ENCODE results near the gene CEP70. TPM values are rescaled to one million over a fixed set of nuclear protein-coding genes. Genes with fewer than 3 reads are reported as not detected.

CEP70 gene, protein sequence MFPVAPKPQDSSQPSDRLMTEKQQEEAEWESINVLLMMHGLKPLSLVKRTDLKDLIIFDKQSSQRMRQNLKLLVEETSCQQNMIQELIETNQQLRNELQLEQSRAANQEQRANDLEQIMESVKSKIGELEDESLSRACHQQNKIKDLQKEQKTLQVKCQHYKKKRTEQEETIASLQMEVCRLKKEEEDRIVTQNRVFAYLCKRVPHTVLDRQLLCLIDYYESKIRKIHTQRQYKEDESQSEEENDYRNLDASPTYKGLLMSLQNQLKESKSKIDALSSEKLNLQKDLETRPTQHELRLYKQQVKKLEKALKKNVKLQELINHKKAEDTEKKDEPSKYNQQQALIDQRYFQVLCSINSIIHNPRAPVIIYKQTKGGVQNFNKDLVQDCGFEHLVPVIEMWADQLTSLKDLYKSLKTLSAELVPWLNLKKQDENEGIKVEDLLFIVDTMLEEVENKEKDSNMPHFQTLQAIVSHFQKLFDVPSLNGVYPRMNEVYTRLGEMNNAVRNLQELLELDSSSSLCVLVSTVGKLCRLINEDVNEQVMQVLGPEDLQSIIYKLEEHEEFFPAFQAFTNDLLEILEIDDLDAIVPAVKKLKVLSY
- total RNA-seq: 10.9 and 13.1 TPM in 2 replicates

DNA sequence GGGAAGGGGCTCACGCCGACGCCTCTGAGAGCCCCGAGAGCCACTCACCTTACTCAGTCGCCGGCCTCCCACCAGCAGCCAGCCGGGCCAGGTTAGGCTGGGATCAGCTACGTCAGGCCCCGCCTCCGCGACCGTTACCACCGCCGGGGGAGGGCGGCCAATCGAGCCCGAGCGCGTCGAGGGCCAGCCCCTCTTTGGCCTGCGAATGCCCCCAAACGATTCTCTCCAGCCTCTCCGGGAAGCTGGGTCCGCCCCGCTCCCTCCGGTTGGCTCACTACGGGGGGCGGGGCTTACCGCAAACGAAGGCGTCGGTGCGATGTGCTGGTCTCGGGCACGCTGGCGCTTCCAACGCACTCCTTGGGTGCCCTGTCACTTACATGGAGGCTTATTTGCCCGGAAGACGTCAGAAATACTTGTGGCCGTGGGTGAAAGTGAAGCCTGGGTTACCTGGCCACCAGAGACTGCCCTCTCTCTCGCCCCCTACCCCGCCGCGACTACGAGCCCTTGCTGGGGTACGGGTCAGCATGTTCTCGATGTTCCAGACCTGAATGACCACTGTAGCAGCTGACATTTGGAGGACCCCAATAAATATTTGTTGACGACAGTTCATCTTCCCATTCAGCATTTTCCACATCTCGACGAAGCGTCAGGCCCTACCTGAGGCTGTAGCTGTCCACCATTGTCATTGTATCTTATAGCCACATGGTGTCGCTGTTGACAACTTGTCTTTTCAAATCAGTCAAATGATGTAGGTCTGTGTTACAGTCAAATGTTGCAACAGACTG lies at the start of gene CEP70:
CEP70 (minus strand) TSS at position 111 of the 785 bp plus-strand sequence. CDS start 21,333 bp downstream, outside the sequence.

DNA sequence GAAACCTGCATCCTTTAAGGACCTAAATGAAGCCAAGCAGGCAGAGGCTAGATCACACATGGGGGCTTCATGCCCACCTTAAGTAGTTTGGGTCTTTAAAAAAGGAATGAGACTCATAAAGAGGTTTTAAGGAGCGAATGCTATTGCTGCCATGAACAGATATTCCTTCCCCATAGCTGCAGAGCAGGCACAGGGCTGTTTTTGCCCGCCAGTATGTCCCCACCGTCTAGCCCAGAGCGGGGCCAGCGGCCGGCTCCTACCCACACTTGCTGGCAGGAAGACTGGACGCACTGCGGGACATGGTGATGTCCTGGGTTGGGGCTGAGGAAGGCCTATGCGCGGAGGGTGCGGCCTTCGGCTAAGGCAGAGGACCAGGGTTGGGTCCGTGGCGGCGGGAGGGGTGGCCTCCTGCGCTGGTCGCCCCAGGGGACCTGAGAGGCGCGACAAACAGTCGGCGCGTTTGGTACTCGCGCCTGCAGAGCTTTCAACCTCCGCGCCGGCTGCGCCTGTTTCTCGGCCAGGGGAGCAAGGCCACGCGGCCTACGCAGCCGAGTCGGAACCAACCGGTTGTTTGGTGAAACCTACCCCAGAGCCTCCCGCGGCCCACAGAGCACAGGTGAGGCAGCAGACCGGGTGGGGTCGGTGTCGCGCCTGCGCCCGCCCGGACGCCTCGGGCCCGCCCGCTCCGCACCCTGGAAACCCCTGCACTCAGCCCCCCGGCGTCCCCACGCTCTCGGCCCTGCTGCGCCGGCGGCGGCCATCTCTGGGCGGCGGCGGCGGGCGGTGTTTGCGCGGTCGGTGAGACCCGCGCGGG lies 14.5 kb upstream of the CEP70 start, which contains the start of gene FAIM:
FAIM (plus strand) TSS at position 450 of the 814 bp plus-strand sequence. CDS start 10,956 bp downstream, outside the sequence.

Other genes starting within 250 kb of the CEP70 start
- gene MRAS, start 245.7 kb downstream of the CEP70 start, total RNA-seq: 2.6 and 6.2 TPM in 2 replicates
- 0.65 and 1.5 TPM in 2 replicates for gene ESYT3, start 159.6 kb downstream of the CEP70 start, total RNA-seq
- gene FAIM, start 14.5 kb upstream of the CEP70 start, total RNA-seq: 9.4 and 12.1 TPM in 2 replicates
- gene PIK3CB, start 240.7 kb upstream of the CEP70 start, total RNA-seq: 14.0 and 14.5 TPM in 2 replicates

Data from hair follicular keratinocyte (primary cell).